ENCODE measurements around the gene ARHGEF2.

ARHGEF2 gene

GRCh38 chr1:155913969-155914757 lies 64.2 kb downstream of the ARHGEF2 start:
- no peak overlapping the region for H3K4me3 ChIP-seq (ENCODE audit: low read depth, low read length)

GRCh38 chr1:155912056-155912536 lies 66.3 kb downstream of the ARHGEF2 start:
- no peak overlapping the region for H3K4me3 ChIP-seq (ENCODE audit: low read depth, low read length)

GRCh38 chr1:155911156-155912055 lies 66.9 kb downstream of the ARHGEF2 start, which contains the start of gene RIT1:
RIT1 (minus strand) TSS chr1:155911349; CDS start chr1:155910761, 588 bp downstream.
- peak within 1 kb of the TSS; percentile 74 for H3K4me3 ChIP-seq (ENCODE audit: low read depth, low read length)

- H3K4me3 ChIP-seq (ENCODE audit: low read depth, low read length) = peak overlapping the region; percentile 74
These were observed 67.7 kb downstream of the ARHGEF2 start for GRCh38 chr1:155910621-155911121.

GRCh38 chr1:155909894-155910293 lies 68.5 kb downstream of the ARHGEF2 start:
- H3K4me3 ChIP-seq (ENCODE audit: low read depth, low read length) = no peak overlapping the region

- H3K4me3 ChIP-seq (ENCODE audit: low read depth, low read length) = no peak overlapping the region
These were observed 74.1 kb downstream of the ARHGEF2 start for GRCh38 chr1:155904261-155904660.

- H3K4me3 ChIP-seq (ENCODE audit: low read depth, low read length) = no peak overlapping the region
These were observed 78.2 kb downstream of the ARHGEF2 start for GRCh38 chr1:155900161-155900560.

- no peak overlapping the region for H3K4me3 ChIP-seq (ENCODE audit: low read depth, low read length)
These were observed 78.7 kb downstream of the ARHGEF2 start for GRCh38 chr1:155899683-155900082.

GRCh38 chr1:155898888-155899287 lies 79.5 kb downstream of the ARHGEF2 start:
- no peak overlapping the region for H3K4me3 ChIP-seq (ENCODE audit: low read depth, low read length)

GRCh38 chr1:155897746-155898145 lies 80.6 kb downstream of the ARHGEF2 start:
- no peak overlapping the region for H3K4me3 ChIP-seq (ENCODE audit: low read depth, low read length)

Data from iPS-11a (cell line).